H9 (cell line): Measurements from ENCODE around the gene BSPRY. TPM values are rescaled to one million over a fixed set of nuclear protein-coding genes. Genes with fewer than 3 reads are reported as not detected.

ENCODE experiments used
- DNase-seq: peaks from one replicate; pipeline ENCODE4 v3.0.0-alpha.2; 2017
- H2AFZ ChIP-seq: one replicate; pipeline ENCODE4 v1.6.1; 2013; ENCODE audit warnings: mild to moderate bottlenecking, low read length, control low read depth, moderate library complexity
- H2AK5ac ChIP-seq: 2 replicates; pipeline ENCODE4 v1.6.1; 2013; ENCODE audit warnings: low read length, control low read depth, mixed read lengths; ENCODE audit not compliant: insufficient read length
- H2BK120ac ChIP-seq: one replicate; pipeline ENCODE4 v1.6.1; 2013; ENCODE audit warnings: low read depth, mild to moderate bottlenecking, low read length, control low read depth, inconsistent platforms; ENCODE audit not compliant: poor library complexity, severe bottlenecking
- H2BK12ac ChIP-seq: 2 replicates; pipeline ENCODE4 v1.6.1; 2013; ENCODE audit warnings: low read length, control low read depth, mixed read lengths, low read depth; ENCODE audit not compliant: insufficient read length
- H2BK15ac ChIP-seq: 2 replicates; pipeline ENCODE4 v1.6.1; 2013; ENCODE audit warnings: low read depth, low read length, control low read depth
- H2BK20ac ChIP-seq: one replicate; pipeline ENCODE4 v1.6.1; 2013; ENCODE audit warnings: low read depth, mild to moderate bottlenecking, low read length, control low read depth, inconsistent platforms; ENCODE audit not compliant: poor library complexity, severe bottlenecking
- H2BK5ac ChIP-seq: 2 replicates; pipeline ENCODE4 v1.6.1; 2013; ENCODE audit warnings: low read length, control low read depth, mixed read lengths; ENCODE audit not compliant: insufficient read length
- H3K14ac ChIP-seq: 2 replicates; pipeline ENCODE4 v1.6.1; 2013; ENCODE audit warnings: low read length, control low read depth; ENCODE audit not compliant: insufficient read depth
- H3K18ac ChIP-seq: 2 replicates; pipeline ENCODE4 v1.6.1; 2013; ENCODE audit warnings: low read depth, mild to moderate bottlenecking, mixed read lengths, low read length, control low read depth; ENCODE audit not compliant: insufficient read length
- H3K23ac ChIP-seq: 2 replicates; pipeline ENCODE4 v1.6.1; 2013; ENCODE audit warnings: low read length, control low read depth, mixed read lengths, low read depth; ENCODE audit not compliant: insufficient read length
- H3K23me2 ChIP-seq: 2 replicates; pipeline ENCODE4 v1.6.1; 2013; ENCODE audit warnings: low read depth, mild to moderate bottlenecking, mixed read lengths, low read length, control low read depth; ENCODE audit not compliant: insufficient read length, poor library complexity, severe bottlenecking
- H3K27ac ChIP-seq: 2 replicates; pipeline ENCODE4 v1.5.1; 2013; ENCODE audit warnings: low read length, control low read depth, mixed read lengths, low read depth; ENCODE audit not compliant: insufficient read length
- H3K27me3 ChIP-seq: 2 replicates; pipeline ENCODE4 v1.6.1; 2013; ENCODE audit warnings: low read length, control low read depth, inconsistent platforms; ENCODE audit not compliant: insufficient read depth
- H3K4ac ChIP-seq: 2 replicates; pipeline ENCODE4 v1.6.1; 2013; ENCODE audit warnings: low read depth, mild to moderate bottlenecking, control low read depth, inconsistent platforms, low read length, moderate library complexity
- H3K4me1 ChIP-seq: 2 replicates; pipeline ENCODE4 v1.6.1; 2013; ENCODE audit warnings: low read length, control low read depth, inconsistent platforms; ENCODE audit not compliant: insufficient read depth
- H3K4me2 ChIP-seq: 2 replicates; pipeline ENCODE4 v1.6.1; 2013; ENCODE audit warnings: low read length, control low read depth, mixed read lengths; ENCODE audit not compliant: insufficient read length, insufficient read depth
- H3K56ac ChIP-seq: 2 replicates; pipeline ENCODE4 v1.6.1; 2013; ENCODE audit warnings: low read depth, mild to moderate bottlenecking, mixed read lengths, low read length, control low read depth; ENCODE audit not compliant: insufficient read length
- H3K79me1 ChIP-seq: 2 replicates; pipeline ENCODE4 v1.6.1; 2013; ENCODE audit warnings: low read depth, mild to moderate bottlenecking, moderate library complexity, low read length, control low read depth, inconsistent platforms; ENCODE audit not compliant: insufficient read depth, poor library complexity, severe bottlenecking
- H3K79me2 ChIP-seq: 2 replicates; pipeline ENCODE4 v1.6.1; 2013; ENCODE audit warnings: low read length, control low read depth, inconsistent platforms; ENCODE audit not compliant: insufficient read depth
- H3K9ac ChIP-seq: 2 replicates; pipeline ENCODE4 v1.6.1; 2013; ENCODE audit warnings: low read length, control low read depth, mixed read lengths; ENCODE audit not compliant: insufficient read length; ENCODE audit errors: extremely low read depth
- H3K9me3 ChIP-seq: one replicate; pipeline ENCODE4 v1.6.1; 2013; ENCODE audit warnings: low read depth, low read length, inconsistent platforms; ENCODE audit not compliant: control insufficient read depth
- H3T11ph ChIP-seq: one replicate; pipeline ENCODE4 v1.6.1; 2013; ENCODE audit warnings: mild to moderate bottlenecking, low read length, control low read depth, inconsistent platforms
- H4K20me1 ChIP-seq: one replicate; pipeline ENCODE4 v1.6.1; 2013; ENCODE audit not compliant: control insufficient read depth, insufficient read length, insufficient read depth
- H4K5ac ChIP-seq: 2 replicates; pipeline ENCODE4 v1.6.1; 2013; ENCODE audit warnings: low read depth, mild to moderate bottlenecking, mixed read lengths, low read length, control low read depth; ENCODE audit not compliant: insufficient read length
- H4K8ac ChIP-seq: replicated peaks from 2 replicates; pipeline ENCODE4 v1.6.1; 2013; ENCODE audit warnings: low read length, control low read depth, mixed read lengths, low read depth; ENCODE audit not compliant: insufficient read length
- H4K91ac ChIP-seq: 2 replicates; pipeline ENCODE4 v1.6.1; 2013; ENCODE audit warnings: low read depth, mild to moderate bottlenecking, moderate library complexity, mixed read lengths, low read length, control low read depth; ENCODE audit not compliant: insufficient read length
- H3K27ac Mint-ChIP-seq, 3 experiments: 2 replicates in 2 of 3; 3 replicates in 1 of 3; pipeline ENCODE4 v1.8.0; 2020 to 2021; ENCODE audit warnings: mixed read lengths in 3 of 3, mild to moderate bottlenecking in 1 of 3, moderate library complexity in 1 of 3
- H3K27me3 Mint-ChIP-seq: 2 replicates; pipeline ENCODE4 v1.8.0; 2021; ENCODE audit warnings: low read depth, mild to moderate bottlenecking, moderate library complexity, mixed read lengths
- H3K36me3 Mint-ChIP-seq, 3 experiments: 2 replicates in 2 of 3; 3 replicates in 1 of 3; pipeline ENCODE4 v1.8.0; 2020 to 2021; ENCODE audit warnings: low read depth in 3 of 3, mixed read lengths in 3 of 3; ENCODE audit not compliant: insufficient read depth in 1 of 3
- H3K4me1 Mint-ChIP-seq, 2 experiments: 2 replicates each; pipeline ENCODE4 v1.8.0; 2020; ENCODE audit warnings: mixed read lengths in 2 of 2
- H3K4me3 Mint-ChIP-seq, 2 experiments: 2 replicates in 1 of 2; 3 replicates in 1 of 2; pipeline ENCODE4 v1.8.0; 2020 to 2021; ENCODE audit warnings: mild to moderate bottlenecking in 2 of 2, mixed read lengths in 2 of 2, moderate library complexity in 1 of 2
- H3K9me3 Mint-ChIP-seq, 2 experiments: 2 replicates in 1 of 2; 3 replicates in 1 of 2; pipeline ENCODE4 v1.8.0; 2020; ENCODE audit warnings: mild to moderate bottlenecking in 2 of 2, mixed read lengths in 2 of 2, moderate library complexity in 1 of 2
- CTCF ChIP-seq: fragments of 200-600 bp; sonication (generic); conservative IDR thresholded peaks from 3 replicates; pipeline ENCODE4 v1.8.0; 2021; ENCODE audit warnings: antibody characterized with exemption, mild to moderate bottlenecking
- WGBS: extraction: QIAGEN DNeasy Blood & Tissue Kit; methylation state at CpG from one replicate; pipeline ENCODE4 v1.1.7; 2013; ENCODE audit warnings: missing lambda C conversion rate, low lambda C conversion rate, mixed read lengths; ENCODE audit not compliant: insufficient read length; ENCODE audit errors: extremely low coverage; 5-methylcytosine and 5-hydroxymethylcytosine counted together
- total RNA-seq: library from RNA; stranded (reverse); gene quantifications from 2 replicates; pipeline ENCODE4 v1.2.1, GENCODE V29; 2021

Gene BSPRY
- total RNA-seq, 1 experiment from 2014 or later: 4.5 TPM

GRCh38 chr9:113326230-113326629 lies 23.1 kb upstream of the BSPRY start:
- H2AFZ ChIP-seq: no peak overlapping the region
- Mint-ChIP-seq H3K4me3 (no peak overlapping the region), H3K9me3 (no peaks in the 10 kb centered on the region), H3K27me3 (peaks cover 5% of the 10 kb centered on the region), H3K27ac (no peak overlapping the region), H3K4me1 (peaks cover 0 to 5% of the 10 kb centered on the region in 2 experiments; a peak in 1 of 4 replicates), H3K36me3 (no peaks in the 10 kb centered on the region)
- H3T11ph ChIP-seq: no peak overlapping the region
- H3K4me1 ChIP-seq: no peaks in the 10 kb centered on the region
- WGBS: no CpG with 5 or more reads among the region's 4 CpGs
- no peaks in the 10 kb centered on the region for H3K79me1 ChIP-seq
- no peak overlapping the region for H3K56ac ChIP-seq
- no peaks in the 10 kb centered on the region for H3K79me2 ChIP-seq
- no peaks in the 10 kb centered on the region for H3K23me2 ChIP-seq
- H4K5ac ChIP-seq: no peak overlapping the region
- no peak overlapping the region for H2BK5ac ChIP-seq
- H3K9me3 ChIP-seq: no peaks in the 10 kb centered on the region
- no peaks in the 10 kb centered on the region; the same call in 1 of the 2 replicates for H3K27me3 ChIP-seq
- no peak overlapping the region for H2BK12ac ChIP-seq
- H3K23ac ChIP-seq: no peak overlapping the region
- H3K14ac ChIP-seq: no peak overlapping the region
- H4K20me1 ChIP-seq: no peaks in the 10 kb centered on the region
- H3K9ac ChIP-seq: no peak overlapping the region
- no peak overlapping the region for H3K4me2 ChIP-seq
- DNase-seq: no peak
- no peak overlapping the region for H2BK120ac ChIP-seq
- no peak overlapping the region for H3K27ac ChIP-seq
- H3K4ac ChIP-seq: no peak overlapping the region
- no peak overlapping the region for H2BK20ac ChIP-seq
- no peak for TF ChIP-seq CTCF
- H4K91ac ChIP-seq: no peak overlapping the region
- H3K18ac ChIP-seq: no peak overlapping the region
- H2BK15ac ChIP-seq: no peak overlapping the region
- no peak overlapping the region for H4K8ac ChIP-seq
- no peak overlapping the region for H2AK5ac ChIP-seq
